ENCODE results near the gene CPNE4. TPM values are rescaled to one million over a fixed set of nuclear protein-coding genes. Genes with fewer than 3 reads are reported as not detected.

CPNE4 gene
- total RNA-seq, 1 donor from 2014 or later, result not detected

DNA sequence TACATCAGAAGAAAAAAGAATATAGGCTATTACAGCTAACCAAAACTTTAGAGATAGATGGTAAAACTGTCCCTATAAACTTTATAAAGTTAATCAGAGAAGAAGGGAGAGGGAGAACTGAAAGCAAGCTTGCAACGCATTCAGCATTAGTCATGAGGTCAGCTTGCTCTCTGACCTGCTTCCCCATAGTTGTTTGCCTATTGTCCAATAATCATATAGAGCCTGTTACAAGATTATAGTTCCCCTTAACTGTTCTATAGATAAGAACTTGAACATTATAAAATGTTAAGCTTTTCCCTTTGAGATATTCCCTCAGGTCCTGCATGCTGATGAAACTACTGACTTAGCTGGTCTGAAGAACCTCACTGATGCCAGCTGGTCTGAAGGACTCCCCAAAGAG, 74.5 kb downstream of the CPNE4 start:
- no peaks in the 10 kb centered on the region for H3K4me1 Mint-ChIP-seq (ENCODE audit: unreplicated experiment)
- H3K36me3 Mint-ChIP-seq (ENCODE audit: unreplicated experiment), result no peaks in the 10 kb centered on the region
- TF ChIP-seq, protein P1, sequence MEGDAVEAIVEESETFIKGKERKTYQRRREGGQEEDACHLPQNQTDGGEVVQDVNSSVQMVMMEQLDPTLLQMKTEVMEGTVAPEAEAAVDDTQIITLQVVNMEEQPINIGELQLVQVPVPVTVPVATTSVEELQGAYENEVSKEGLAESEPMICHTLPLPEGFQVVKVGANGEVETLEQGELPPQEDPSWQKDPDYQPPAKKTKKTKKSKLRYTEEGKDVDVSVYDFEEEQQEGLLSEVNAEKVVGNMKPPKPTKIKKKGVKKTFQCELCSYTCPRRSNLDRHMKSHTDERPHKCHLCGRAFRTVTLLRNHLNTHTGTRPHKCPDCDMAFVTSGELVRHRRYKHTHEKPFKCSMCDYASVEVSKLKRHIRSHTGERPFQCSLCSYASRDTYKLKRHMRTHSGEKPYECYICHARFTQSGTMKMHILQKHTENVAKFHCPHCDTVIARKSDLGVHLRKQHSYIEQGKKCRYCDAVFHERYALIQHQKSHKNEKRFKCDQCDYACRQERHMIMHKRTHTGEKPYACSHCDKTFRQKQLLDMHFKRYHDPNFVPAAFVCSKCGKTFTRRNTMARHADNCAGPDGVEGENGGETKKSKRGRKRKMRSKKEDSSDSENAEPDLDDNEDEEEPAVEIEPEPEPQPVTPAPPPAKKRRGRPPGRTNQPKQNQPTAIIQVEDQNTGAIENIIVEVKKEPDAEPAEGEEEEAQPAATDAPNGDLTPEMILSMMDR (IDR thresholded peaks at IDR 0.05), result no peak
- H3K27me3 Mint-ChIP-seq (ENCODE audit: unreplicated experiment), result peaks cover 3% of the 10 kb centered on the region
- peaks cover 4% of the 10 kb centered on the region for H3K9me3 Mint-ChIP-seq (ENCODE audit: unreplicated experiment)
- no peak for DNase-seq (ENCODE audit: extremely low spot score, unreplicated experiment)
- H3K27ac Mint-ChIP-seq (ENCODE audit: unreplicated experiment), result no peak overlapping the region
- no peak overlapping the region for H3K4me3 Mint-ChIP-seq (ENCODE audit: unreplicated experiment)

DNA sequence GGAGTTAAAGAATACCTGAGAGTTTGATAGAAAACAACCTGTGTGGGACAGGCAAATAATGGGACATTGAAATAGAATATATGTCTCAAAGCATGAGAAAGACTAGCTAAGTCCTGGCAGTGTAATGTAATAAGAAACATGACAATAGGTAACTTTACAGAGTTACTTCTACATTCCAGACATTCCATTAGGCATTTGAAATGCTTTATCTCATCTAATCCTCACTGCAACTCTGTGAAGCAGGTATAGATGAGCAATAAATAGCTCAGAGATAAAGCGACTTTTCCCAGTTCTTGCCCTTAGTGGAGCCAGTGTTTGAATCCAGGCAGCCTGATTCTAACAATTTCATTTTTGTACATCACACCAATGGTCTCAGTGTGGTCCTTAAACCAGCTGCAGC, 76.8 kb downstream of the CPNE4 start:
- Mint-ChIP-seq H3K36me3 (ENCODE audit: unreplicated experiment) (no peaks in the 10 kb centered on the region), H3K4me1 (ENCODE audit: unreplicated experiment) (no peaks in the 10 kb centered on the region), H3K27me3 (ENCODE audit: unreplicated experiment) (peaks cover 3% of the 10 kb centered on the region), H3K4me3 (ENCODE audit: unreplicated experiment) (no peak overlapping the region), H3K9me3 (ENCODE audit: unreplicated experiment) (no peaks in the 10 kb centered on the region), H3K27ac (ENCODE audit: unreplicated experiment) (no peak overlapping the region)
- DNase-seq (ENCODE audit: extremely low spot score, unreplicated experiment), result no peak
- TF ChIP-seq, protein P1 (IDR thresholded peaks at IDR 0.05), result no peak

DNA sequence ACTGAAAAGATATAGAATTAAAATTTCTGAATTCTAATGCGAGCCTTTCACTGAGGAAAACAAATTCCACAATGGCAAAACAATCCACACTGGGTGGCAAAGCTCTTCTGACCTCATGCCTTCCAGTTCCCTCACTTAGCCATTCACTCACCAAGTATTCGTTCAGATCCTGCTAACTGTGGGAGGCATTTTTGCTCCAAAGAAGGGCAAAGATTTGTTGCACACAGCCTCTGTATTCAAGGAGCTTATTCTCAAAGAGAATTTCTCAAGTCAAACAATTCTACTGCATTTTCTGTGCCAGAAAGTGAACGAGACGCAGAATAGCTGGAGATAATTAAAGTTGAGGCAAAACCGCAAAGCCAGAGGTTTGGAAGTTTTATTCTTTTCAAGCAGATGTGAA, 77.3 kb downstream of the CPNE4 start:
- H3K27ac Mint-ChIP-seq (ENCODE audit: unreplicated experiment), result no peak overlapping the region

DNA sequence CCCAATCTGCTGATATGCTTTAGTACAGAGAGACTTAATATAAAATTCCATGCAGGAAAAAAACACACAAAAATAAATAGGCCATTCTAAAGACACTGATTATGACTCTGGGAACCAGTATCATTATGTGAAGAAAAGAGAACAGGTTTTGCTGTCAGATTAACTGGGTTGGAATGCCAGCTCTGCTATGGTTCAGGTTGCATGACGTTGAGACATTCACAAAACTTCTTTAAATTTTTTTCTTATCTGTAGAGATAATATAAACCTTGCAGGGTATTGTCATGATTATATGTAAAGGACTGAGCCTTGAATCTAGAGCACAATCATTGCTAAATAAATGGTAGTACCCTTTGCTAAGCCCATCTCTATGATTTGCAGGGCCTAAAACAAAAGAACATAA, 86.0 kb downstream of the CPNE4 start:
- H3K4me3 Mint-ChIP-seq (ENCODE audit: unreplicated experiment), result no peak overlapping the region
- H3K27ac Mint-ChIP-seq (ENCODE audit: unreplicated experiment), result no peak overlapping the region
- H3K27me3 Mint-ChIP-seq (ENCODE audit: unreplicated experiment), result peaks cover under 1% of the 10 kb centered on the region
- DNase-seq (ENCODE audit: extremely low spot score, unreplicated experiment), result no peak
- H3K4me1 Mint-ChIP-seq (ENCODE audit: unreplicated experiment), result no peaks in the 10 kb centered on the region
- TF ChIP-seq, protein P1 (IDR thresholded peaks at IDR 0.05), result no peak
- no peaks in the 10 kb centered on the region for H3K9me3 Mint-ChIP-seq (ENCODE audit: unreplicated experiment)
- no peaks in the 10 kb centered on the region for H3K36me3 Mint-ChIP-seq (ENCODE audit: unreplicated experiment)

More for the DNA sequence above, 77.3 kb downstream of the CPNE4 start:
- no peak for DNase-seq (ENCODE audit: extremely low spot score, unreplicated experiment)
- TF ChIP-seq, protein P1 (IDR thresholded peaks at IDR 0.05), result no peak
- Mint-ChIP-seq H3K9me3 (ENCODE audit: unreplicated experiment) (no peaks in the 10 kb centered on the region), H3K4me1 (ENCODE audit: unreplicated experiment) (no peaks in the 10 kb centered on the region), H3K36me3 (ENCODE audit: unreplicated experiment) (no peaks in the 10 kb centered on the region), H3K4me3 (ENCODE audit: unreplicated experiment) (no peak overlapping the region), H3K27me3 (ENCODE audit: unreplicated experiment) (peaks cover 3% of the 10 kb centered on the region)

DNA sequence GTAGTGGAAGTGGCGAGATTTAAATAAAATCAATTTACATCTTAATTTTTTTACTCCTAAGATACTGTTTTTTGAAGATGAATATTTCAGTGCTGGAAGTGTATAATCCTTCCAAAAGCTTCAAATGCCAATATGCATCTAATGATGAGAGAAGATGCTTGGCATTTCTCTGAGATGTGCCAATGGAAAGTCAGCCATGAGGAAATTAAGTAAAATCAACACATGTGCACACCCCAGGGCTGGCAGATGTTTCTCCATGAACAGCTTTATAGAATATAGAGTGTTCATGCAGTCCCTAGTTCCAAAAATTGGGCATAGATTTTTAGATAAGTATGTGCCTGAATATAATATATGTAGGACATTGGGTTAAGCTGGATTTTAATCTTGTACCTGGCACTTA, 90.1 kb downstream of the CPNE4 start:
- TF ChIP-seq, protein P1 (IDR thresholded peaks at IDR 0.05), result no peak
- Mint-ChIP-seq H3K4me1 (ENCODE audit: unreplicated experiment) (no peaks in the 10 kb centered on the region), H3K27ac (ENCODE audit: unreplicated experiment) (no peak overlapping the region), H3K4me3 (ENCODE audit: unreplicated experiment) (no peak overlapping the region), H3K9me3 (ENCODE audit: unreplicated experiment) (no peaks in the 10 kb centered on the region), H3K36me3 (ENCODE audit: unreplicated experiment) (no peaks in the 10 kb centered on the region), H3K27me3 (ENCODE audit: unreplicated experiment) (peaks cover 5% of the 10 kb centered on the region)
- DNase-seq (ENCODE audit: extremely low spot score, unreplicated experiment), result no peak

Data from osteocyte (in vitro differentiated cells).